Pancreas (tissue), 10 donors: ENCODE results near the gene AUNIP. TPM values are rescaled to one million over a fixed set of nuclear protein-coding genes. Genes with fewer than 3 reads are reported as not detected.
A peak's percentile ranks its signal among the peaks of the same experiment; 100 is the strongest.

Experiments used
- ATAC-seq, 4 donors: fragments of 200-7000 bp; cut with Tn5 transposase; one replicate each; pipeline versions ENCODE4 v1.8.0 to v1.9.1; 2020; ENCODE audit warnings: mild to moderate bottlenecking in 4 of 4, moderate library complexity in 4 of 4
- DNase-seq, 6 donors: peaks; one replicate each; pipeline ENCODE4 v3.0.0-alpha.2; 2020
- FAIRE-seq: peaks from 2 replicates; lab custom pipeline; 2012; peaks lifted over from hg19 to GRCh38; lab: Jason Lieb, UNC
- H3K27ac ChIP-seq, 4 donors: fragments of 200-600 bp; sonication (generic); 1 replicate in 3 of 4; 2 replicates in 1 of 4; pipeline versions ENCODE4 v1.5.0 to v1.8.0; 2020
- H3K27me3 ChIP-seq, 4 donors: fragments of 200-600 bp; one replicate each; pipeline ENCODE4 v1.8.0; 2021
- H3K36me3 ChIP-seq, 3 donors: fragments of 200-600 bp; sonication (generic) in 1 of 3; one replicate each; pipeline versions ENCODE4 v1.5.0 to v1.8.0; 2020 to 2021
- H3K4me1 ChIP-seq, 3 donors: fragments of 200-600 bp; one replicate each; pipeline ENCODE4 v1.8.0; 2021
- H3K4me3 ChIP-seq, 4 donors: fragments of 200-600 bp; sonication (generic) in 2 of 4; one replicate each; pipeline versions ENCODE4 v1.5.0 to v1.8.0; 2020 to 2021
- H3K9me3 ChIP-seq, 4 donors: fragments of 200-600 bp; one replicate each; pipeline ENCODE4 v1.8.0; 2021
- WGBS, 2 donors: extraction: QIAGEN DNeasy Blood & Tissue Kit; methylation state at CpG; one replicate each; pipeline ENCODE4 v1.1.7; 2013; 5-methylcytosine and 5-hydroxymethylcytosine counted together
- intact Hi-C, 3 donors: fragments of 100-400 bp; cut with DNase I; formaldehyde crosslinking; loops; one replicate each; pipeline versions ENCODE4 v1.11.1 to v1.14.2; 2022
- polyA plus RNA-seq, 2 donors: library from polyadenylated mRNA; stranded (reverse); fragments of 200-250 nt; gene quantifications; one replicate each; pipeline ENCODE4 v1.2.3, GENCODE V29; 2013
- total RNA-seq, 6 donors: library from RNA; stranded (reverse); fragmentation: NEBNext Ultra II Directional in 4 of 6; extraction: Animal tissue kit (Norgen Biotek cat#: 25700) in 4 of 6; gene quantifications; one replicate each; pipeline versions ENCODE4 v1.2.1 to v1.2.4, GENCODE V29; 2021 to 2023
- TF ChIP-seq, protein P1 (sequence below), 4 donors: fragments of 200-600 bp; sonication (generic) in 3 of 4; IDR thresholded peaks; one replicate each; pipeline versions ENCODE4 v1.5.0 to v1.8.0; 2021; ENCODE audit warnings: antibody characterized with exemption in 4 of 4
- donor health status: healthy with polysubstance abuse.
- donor health status: DM: no; HTN: no; CAD: no; lungs with moderate emphysema.
- donor health status: DM: no; HTN: no; CAD: no.
- donor health status: control.
- donor health status: control.
- donor health status: Bipolar disorder and iron deficiency.
- donor health status: DM: yes; HTN: yes; CAD: no.
- donor health status: DM: no; HTN: no; CAD: no.
- donor health status: DM: no; HTN: no; CAD: no.
- donor health status: DM: yes; HTN: yes; CAD: no.

The AUNIP gene
- total and polyA plus RNA-seq, 8 donors = 0.19 to 0.37 (median 0.29) TPM; not detected in 4

DNA sequence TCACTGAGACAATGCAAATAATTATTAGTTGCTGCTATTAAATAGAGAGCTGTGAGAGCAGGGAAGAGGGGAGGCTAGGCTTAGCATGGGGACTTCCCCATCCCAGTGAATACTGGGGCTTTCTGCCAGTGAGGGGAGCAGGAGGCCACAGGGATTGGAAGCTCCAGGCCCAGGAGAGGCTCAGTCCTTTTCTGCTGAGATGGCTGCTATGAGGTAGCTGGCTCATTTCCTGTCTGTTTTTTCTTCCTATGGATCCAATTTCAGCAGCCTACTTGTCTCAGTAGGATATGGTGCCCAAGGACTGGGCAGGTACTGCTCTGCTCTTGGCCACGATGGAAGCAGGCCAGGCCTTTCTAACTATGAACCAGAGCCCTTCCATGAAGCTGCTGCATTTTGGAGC, 37.0 kb upstream of the AUNIP start:
- Histone ChIP-seq H3K9me3 (no peaks in the 10 kb centered on the region), H3K27ac (no peak overlapping the region), H3K4me1 (peaks cover 0 to 13% (median 1%) of the 10 kb centered on the region in 3 donors), H3K4me3 (no peak overlapping the region), H3K27me3 (no peaks in the 10 kb centered on the region), H3K36me3 (no peaks in the 10 kb centered on the region)
- no peak for FAIRE-seq
- TF ChIP-seq, protein P1, sequence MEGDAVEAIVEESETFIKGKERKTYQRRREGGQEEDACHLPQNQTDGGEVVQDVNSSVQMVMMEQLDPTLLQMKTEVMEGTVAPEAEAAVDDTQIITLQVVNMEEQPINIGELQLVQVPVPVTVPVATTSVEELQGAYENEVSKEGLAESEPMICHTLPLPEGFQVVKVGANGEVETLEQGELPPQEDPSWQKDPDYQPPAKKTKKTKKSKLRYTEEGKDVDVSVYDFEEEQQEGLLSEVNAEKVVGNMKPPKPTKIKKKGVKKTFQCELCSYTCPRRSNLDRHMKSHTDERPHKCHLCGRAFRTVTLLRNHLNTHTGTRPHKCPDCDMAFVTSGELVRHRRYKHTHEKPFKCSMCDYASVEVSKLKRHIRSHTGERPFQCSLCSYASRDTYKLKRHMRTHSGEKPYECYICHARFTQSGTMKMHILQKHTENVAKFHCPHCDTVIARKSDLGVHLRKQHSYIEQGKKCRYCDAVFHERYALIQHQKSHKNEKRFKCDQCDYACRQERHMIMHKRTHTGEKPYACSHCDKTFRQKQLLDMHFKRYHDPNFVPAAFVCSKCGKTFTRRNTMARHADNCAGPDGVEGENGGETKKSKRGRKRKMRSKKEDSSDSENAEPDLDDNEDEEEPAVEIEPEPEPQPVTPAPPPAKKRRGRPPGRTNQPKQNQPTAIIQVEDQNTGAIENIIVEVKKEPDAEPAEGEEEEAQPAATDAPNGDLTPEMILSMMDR (IDR thresholded peaks at IDR 0.05) = no peak
- 64 to 84% methylated on average over 1 of the region's 1 CpG for WGBS, 2 donors
- no peak for ATAC-seq
- intact Hi-C loops = loop anchor here in 2 of 3 donors (5.0 to 10.0 kb wide), 2 partner anchors 99 to 106 kb away; partner anchors contain the start of gene PAFAH2 (in 1 of the 2)
- DNase-seq = no peak

- WGBS, 2 donors = 8% methylated on average over 12 of the region's 12 CpGs
- Histone ChIP-seq H3K36me3 (no peaks in the 10 kb centered on the region), H3K27ac (no peak overlapping the region), H3K4me3 (no peak overlapping the region), H3K27me3 (no peaks in the 10 kb centered on the region), H3K9me3 (no peaks in the 10 kb centered on the region), H3K4me1 (peaks cover 5 to 21% (median 9%) of the 10 kb centered on the region in 3 donors)
- peak; percentile 53 for FAIRE-seq
- peak; percentile 77 to 93 (median 86) for DNase-seq
- TF ChIP-seq, protein P1 (IDR thresholded peaks at IDR 0.05) = peak; percentile 97 to 99 (median 98)
- ATAC-seq = peak; percentile 86 to 96 (median 95)
- intact Hi-C loops = loop anchor here in 2 of 3 donors (5.0 to 10.0 kb wide), 2 partner anchors 99 to 107 kb away; partner anchors contain the start of gene PAFAH2 (in 1 of the 2)
These were observed 36.2 kb upstream of the AUNIP start for GRCh38 chr1:25895365-25895990.

- intact Hi-C loops = loop anchor here in 1 of 3 donors (10.0 kb wide), 1 partner anchor 102 kb away; the partner anchor contains the start of gene PAFAH2
These were observed 33.9 kb upstream of the AUNIP start for GRCh38 chr1:25893116-25893515.

DNA sequence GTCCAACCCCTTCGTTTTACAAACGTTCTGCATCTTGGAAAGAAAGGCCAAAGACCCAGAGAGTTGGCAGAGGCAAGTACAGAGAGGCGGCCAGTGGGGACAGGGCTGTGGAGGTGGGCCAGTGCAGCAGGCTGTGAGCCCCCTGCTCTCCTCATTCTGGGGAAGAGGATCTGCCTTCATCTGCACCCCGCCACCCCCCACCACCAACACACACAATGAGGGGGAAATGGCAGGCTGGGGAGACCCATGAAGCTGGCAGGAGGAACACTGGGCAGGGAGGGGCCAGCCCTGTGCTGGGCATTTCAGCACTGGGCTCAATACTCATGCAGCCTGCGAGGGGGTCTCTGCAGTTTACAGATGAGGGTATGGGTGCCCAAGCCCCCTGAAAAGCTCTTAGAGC, 32.3 kb upstream of the AUNIP start:
- Histone ChIP-seq H3K27me3 (no peaks in the 10 kb centered on the region), H3K9me3 (no peaks in the 10 kb centered on the region), H3K4me3 (no peak overlapping the region), H3K4me1 (peaks cover 15 to 33% (median 18%) of the 10 kb centered on the region in 3 donors), H3K36me3 (no peaks in the 10 kb centered on the region), H3K27ac (peak overlapping the region in 2 of 4 donors; percentile 79 to 83)
- 85 to 87% methylated on average over 5 of the region's 5 CpGs for WGBS, 2 donors
- FAIRE-seq = no peak
- ATAC-seq = no peak
- TF ChIP-seq, protein P1 (IDR thresholded peaks at IDR 0.05) = no peak
- intact Hi-C loops = loop anchor here in 1 of 3 donors (10.0 kb wide), 1 partner anchor 103 kb away; the partner anchor contains the start of gene PAFAH2
- DNase-seq = no peak

More at GRCh38 chr1:25893116-25893515, 33.9 kb upstream of the AUNIP start:
- TF ChIP-seq, protein P1 (IDR thresholded peaks at IDR 0.05) = no peak
- Histone ChIP-seq H3K9me3 (no peaks in the 10 kb centered on the region), H3K27ac (no peak overlapping the region), H3K27me3 (no peaks in the 10 kb centered on the region), H3K4me1 (peaks cover 15 to 33% (median 18%) of the 10 kb centered on the region in 3 donors), H3K4me3 (no peak overlapping the region), H3K36me3 (no peaks in the 10 kb centered on the region)
- ATAC-seq = no peak
- 40 to 42% methylated on average over 4 of the region's 4 CpGs for WGBS, 2 donors
- FAIRE-seq = no peak
- no peak for DNase-seq
